NCI-H526 treated with DMSO at 0.1 percent for 48 hours (cell line): ENCODE results near the gene CD200R1.

Source experiments
- DNase-seq: peaks from one replicate; lab custom pipeline; 2025; lab: John Stamatoyannopoulos, UW

Gene CD200R1

DNA sequence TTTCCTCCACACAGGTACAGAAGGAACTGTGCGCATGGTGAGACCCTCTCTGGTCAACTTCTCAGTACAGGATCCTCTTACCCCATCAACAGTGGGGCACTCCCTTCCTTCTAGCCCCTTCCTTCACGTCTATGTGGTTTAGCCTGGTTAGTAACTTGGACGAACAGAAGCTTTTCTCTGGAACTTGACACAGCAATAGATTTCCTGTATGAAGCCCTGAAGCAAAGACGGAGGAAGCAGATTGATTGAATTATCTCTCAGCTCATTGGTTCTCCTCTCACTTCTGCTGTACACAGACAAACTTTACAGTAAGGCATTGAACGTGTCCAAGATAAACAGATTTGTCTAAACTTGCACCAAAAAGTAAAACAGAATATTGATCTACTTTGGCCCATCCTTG, at the start of gene CD200R1:
Gene CD200R1, minus strand, starts transcription at position 210 of the 400 bp plus-strand sequence. CDS start 246 bp downstream, outside the sequence.
- DNase-seq: no peak

- no peak for DNase-seq
Measured at GRCh38 chr3:113021471-113021870, 46.6 kb upstream of the CD200R1 start.

GRCh38 chr3:113019182-113020137, 44.6 kb upstream of the CD200R1 start:
- DNase-seq: peak; percentile 68

DNA sequence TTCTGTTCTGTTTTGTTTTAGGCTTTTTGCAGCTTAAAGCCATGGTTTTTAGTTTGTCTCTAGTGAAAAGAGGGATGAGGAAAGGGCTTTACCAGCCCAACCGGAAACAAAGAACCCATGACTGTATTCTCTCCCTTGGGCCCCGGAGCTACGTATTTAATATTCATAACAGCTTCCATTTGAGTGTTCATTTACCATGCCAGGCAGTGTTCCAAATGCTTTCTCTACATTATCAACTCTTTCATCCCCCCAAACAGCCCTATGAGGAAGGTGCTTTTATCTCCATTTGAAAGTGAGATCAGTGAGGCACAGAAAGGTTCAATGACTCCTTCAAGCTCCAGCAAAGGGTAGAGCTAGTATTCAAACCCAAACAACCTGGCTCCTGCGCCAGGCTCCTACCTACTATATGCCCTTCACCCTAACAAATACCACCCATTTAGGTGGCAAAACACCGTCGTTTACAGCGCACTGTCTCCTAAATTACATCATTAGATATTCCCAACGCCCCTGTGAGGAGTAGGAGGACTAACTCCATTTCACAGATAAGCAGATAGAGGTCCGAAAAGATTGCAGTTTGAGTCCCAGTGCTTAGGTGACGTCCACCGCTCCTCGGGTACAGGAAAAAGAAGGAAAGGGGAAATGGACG, 43.8 kb upstream of the CD200R1 start:
- no peak for DNase-seq

DNA sequence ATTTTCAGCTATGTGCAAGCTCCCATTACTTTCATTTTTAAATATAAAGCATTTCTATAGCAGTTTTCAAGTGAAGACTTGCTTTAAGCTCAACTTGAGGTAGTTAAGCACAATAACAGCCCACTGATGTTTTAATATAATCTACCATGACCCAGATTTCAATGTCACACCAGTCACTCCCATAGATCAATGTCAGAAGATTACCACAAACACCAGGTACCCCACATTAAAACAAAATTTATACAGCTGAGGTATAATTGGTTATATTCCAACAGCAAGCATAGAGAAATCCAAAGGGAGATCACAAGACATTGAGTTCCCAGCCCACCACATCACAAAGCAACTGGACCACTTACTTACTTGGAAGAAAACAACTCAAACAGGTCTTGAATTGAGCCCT, 38.7 kb upstream of the CD200R1 start:
- DNase-seq: no peak

- no peak for DNase-seq
Measured at GRCh38 chr3:113008117-113008516, 33.2 kb upstream of the CD200R1 start.

DNA sequence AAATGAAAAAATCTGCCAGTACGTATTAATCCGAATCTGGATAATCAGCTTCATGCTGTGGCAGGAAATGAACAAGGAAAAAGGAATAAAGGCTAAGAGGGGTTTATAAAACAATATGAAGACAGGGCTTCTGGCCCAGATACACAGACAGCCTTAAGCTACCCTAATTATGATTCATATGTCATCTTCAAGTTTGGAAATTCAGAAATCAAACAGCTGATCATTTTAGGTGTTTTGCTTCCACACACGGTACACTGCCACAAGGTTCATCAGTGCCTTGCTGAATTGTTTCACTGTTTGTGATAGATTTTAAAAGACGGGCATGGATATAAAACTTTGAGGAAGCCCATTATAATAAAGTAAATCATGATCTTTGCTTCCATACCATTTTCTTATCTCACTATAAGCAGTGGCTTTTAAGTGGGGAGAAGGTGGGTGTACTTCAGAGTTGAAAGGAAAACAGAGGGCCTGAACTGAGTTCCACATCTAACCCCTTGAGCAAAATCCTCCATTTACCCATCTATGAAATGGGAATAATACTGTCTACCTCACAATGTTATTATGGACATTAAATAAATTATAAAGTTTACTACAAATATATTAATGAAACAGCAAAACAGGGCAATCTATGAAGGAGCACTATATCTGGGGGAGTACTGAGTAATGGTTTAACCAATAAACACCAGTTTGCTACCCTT, 31.6 kb upstream of the CD200R1 start:
- no peak for DNase-seq

GRCh38 chr3:113005611-113006010, 30.7 kb upstream of the CD200R1 start:
- no peak for DNase-seq

DNA sequence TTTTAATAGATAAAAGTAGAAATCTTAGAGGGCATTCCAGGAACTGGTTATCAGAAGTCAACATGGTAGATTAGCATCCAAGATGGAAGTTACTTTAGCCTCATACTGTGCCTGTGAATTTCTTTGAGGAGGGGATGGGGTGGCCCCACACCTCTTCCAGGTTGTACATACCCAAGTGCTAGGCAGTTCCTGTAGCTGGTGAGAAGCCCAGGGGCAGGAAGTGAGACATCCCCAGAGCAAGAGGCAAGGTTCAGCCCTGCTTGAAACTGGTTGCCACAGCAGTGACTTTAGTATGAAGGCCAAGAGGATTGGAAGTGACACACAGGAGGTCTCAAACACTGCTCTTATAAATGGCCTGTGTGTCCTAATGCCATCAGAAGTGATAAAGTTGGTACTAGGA, 27.8 kb upstream of the CD200R1 start:
- DNase-seq: no peak

- DNase-seq: no peak
Measured at GRCh38 chr3:113002037-113002436, 27.1 kb upstream of the CD200R1 start.

DNA sequence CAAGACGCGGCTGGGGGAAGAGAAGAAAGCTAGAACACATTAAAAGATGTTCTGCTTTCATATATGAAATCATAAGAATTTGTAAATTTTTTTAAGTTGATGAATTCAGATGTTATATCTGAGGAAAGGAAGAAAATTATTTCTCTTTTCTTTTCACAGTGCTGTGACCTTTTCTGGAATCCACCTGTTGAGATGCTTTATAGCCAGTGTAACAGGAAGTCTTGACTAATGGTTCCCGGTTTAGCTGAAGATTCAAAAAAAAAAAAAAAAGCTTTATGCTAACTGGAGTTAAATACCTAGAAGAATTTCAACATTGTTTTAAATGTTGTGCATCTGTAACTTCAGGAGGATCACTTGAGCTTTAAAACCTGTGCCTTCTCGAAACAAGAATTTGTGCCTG, 25.8 kb upstream of the CD200R1 start:
- DNase-seq: no peak

DNA sequence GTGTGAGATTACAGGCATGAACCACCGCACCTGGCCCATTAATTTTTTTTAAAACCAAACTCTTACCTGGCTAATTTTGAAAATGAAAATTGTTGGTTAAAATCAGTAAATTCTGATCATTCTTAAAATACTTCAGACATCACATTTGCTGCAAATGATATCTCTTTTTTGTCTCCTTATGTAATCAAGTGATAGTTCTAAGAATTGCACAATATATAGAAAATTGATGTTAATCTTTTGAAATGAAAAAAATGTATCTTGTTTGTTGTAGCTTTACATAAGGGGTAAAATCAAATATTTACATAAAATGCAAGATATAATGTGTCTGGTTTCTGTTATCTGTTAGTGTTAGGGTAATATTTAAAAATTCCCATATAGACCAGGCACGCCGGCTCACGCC, 20.9 kb upstream of the CD200R1 start:
- no peak for DNase-seq

- peak; percentile 76 for DNase-seq
Measured at GRCh38 chr3:112990672-112991602, 16.0 kb upstream of the CD200R1 start, which contains the start of gene GTPBP8. GTPBP8 (plus strand) TSS chr3:112990984; CDS start chr3:112991000, 16 bp downstream.

GRCh38 chr3:112987710-112988334, 12.9 kb upstream of the CD200R1 start:
- no peak for DNase-seq

GRCh38 chr3:112984485-112984884, 9.6 kb upstream of the CD200R1 start:
- no peak for DNase-seq

GRCh38 chr3:112982710-112983109, 7.8 kb upstream of the CD200R1 start:
- no peak for DNase-seq

DNA sequence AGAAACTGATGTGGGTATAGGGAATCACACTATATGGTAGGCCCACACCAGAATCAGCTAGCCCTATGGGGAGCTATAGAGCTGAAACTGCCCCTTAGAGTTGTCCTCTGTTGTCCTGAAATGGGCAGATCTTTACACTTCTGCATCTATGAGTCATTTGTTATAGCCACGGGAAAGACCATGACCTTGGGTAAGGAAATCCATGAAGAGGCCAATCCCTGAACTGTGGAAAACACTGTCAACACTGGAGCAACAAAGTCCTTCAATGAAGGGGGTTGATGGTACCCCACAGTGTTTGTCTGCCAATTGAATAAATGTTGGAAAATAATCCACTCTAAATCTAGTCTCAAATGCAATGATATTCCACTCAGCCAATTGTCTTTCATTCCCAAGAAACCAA, 5.2 kb upstream of the CD200R1 start:
- DNase-seq: no peak

DNA sequence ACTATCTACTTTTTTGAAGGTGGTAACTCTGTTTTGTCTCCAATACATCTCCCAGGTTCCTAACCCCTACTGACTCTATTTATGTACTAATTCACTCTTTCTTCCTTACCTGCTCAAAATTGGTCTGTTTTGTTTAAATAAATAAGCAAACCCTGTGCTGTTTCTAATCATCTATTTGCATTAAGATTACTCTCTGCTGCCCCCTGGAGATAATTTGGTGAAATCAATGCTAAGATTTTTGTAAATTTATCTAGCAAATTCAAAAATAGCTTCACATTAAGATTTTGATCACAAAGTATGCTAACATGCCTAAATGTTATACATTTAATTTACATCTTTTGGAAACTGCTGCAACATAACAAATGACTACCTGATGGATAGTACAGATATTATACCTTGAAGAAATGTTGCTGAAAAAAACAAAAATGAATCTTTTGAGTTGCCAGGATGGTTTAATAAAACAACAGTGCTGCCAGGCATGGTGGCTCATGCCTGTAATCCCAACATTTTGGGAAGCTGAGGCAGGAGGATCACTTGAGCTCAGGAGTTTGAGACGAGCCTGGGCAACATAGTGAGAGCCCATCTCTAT, 4.4 kb upstream of the CD200R1 start:
- peak; percentile 48 for DNase-seq

DNA sequence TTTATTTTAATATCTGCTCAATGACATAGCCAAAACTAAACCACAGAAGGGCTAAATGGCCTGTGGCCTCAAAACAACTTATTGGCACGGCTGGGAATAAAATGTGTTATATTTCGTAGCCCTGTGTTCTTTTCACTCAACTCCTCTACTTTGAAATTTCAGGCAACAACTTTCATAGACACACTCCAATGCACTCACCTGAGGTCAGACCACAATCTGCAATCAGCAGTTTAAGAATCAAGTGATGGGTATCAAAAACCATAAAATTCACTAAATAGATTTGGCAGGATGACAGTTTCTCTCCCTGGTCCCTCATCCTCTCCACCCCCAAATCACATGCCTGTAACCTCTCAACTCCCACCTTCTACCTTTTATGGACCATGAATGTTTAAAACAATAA, 2.0 kb upstream of the CD200R1 start:
- DNase-seq: no peak

- no peak for DNase-seq
Measured at GRCh38 chr3:112976001-112976400, 1.1 kb upstream of the CD200R1 start.

GRCh38 chr3:112974178-112974517, 755 bp downstream of the CD200R1 start:
- DNase-seq: no peak
